Mucosa of stomach (tissue), 1 donor: Measurements from ENCODE around the gene ZNF236.

ENCODE experiments used
- H3K27me3 ChIP-seq: one replicate; pipeline ENCODE4 v1.7.0; 2013; ENCODE audit warnings: mild to moderate bottlenecking, low read length; ENCODE audit not compliant: control insufficient read depth, insufficient read depth
- H3K36me3 ChIP-seq: one replicate; pipeline ENCODE4 v1.7.0; 2013; ENCODE audit warnings: low read length; ENCODE audit not compliant: control insufficient read depth, insufficient read depth
- H3K4me1 ChIP-seq: one replicate; pipeline ENCODE4 v1.7.0; 2013; ENCODE audit warnings: mild to moderate bottlenecking, low read length; ENCODE audit not compliant: control insufficient read depth, insufficient read depth
- H3K4me3 ChIP-seq: one replicate; pipeline ENCODE4 v1.7.0; 2013; ENCODE audit warnings: low read length
- H3K9ac ChIP-seq: one replicate; pipeline ENCODE4 v1.7.0; 2013; ENCODE audit warnings: mild to moderate bottlenecking, low read length, moderate library complexity
- H3K9me3 ChIP-seq: one replicate; pipeline ENCODE4 v1.7.0; 2013; ENCODE audit warnings: mild to moderate bottlenecking, low read length, moderate library complexity; ENCODE audit not compliant: control insufficient read depth
- donor health status: Pancreatic carcinoma.

The ZNF236 gene

DNA sequence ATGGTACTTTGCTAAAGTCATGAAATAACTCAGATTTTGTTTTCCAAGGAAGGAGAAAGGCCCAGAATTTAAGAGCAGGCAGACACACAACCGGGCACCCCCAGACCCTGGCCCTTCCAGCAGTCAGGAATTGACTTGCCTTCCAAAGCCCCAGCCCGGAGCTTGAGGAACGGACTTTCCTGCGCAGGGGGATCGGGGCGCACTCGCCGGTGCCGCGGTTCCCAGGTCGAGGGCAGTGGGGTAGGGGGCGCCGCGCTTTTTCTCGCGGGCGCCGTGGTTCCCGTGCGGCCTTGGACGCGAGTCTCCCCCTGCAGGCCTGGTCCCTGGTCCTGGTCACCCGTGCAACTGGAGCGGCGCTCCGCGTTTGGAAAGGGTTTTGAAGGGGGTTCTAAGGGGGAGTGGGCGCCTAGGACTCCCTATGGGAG lies 1.2 kb downstream of the ZNF236 start:
- Histone ChIP-seq H3K27me3 (no peaks in the 10 kb centered on the region), H3K9me3 (no peaks in the 10 kb centered on the region), H3K9ac (peak overlapping the region; percentile 69), H3K36me3 (no peaks in the 10 kb centered on the region), H3K4me3 (peak overlapping the region; percentile 18), H3K4me1 (peaks cover 25% of the 10 kb centered on the region)

DNA sequence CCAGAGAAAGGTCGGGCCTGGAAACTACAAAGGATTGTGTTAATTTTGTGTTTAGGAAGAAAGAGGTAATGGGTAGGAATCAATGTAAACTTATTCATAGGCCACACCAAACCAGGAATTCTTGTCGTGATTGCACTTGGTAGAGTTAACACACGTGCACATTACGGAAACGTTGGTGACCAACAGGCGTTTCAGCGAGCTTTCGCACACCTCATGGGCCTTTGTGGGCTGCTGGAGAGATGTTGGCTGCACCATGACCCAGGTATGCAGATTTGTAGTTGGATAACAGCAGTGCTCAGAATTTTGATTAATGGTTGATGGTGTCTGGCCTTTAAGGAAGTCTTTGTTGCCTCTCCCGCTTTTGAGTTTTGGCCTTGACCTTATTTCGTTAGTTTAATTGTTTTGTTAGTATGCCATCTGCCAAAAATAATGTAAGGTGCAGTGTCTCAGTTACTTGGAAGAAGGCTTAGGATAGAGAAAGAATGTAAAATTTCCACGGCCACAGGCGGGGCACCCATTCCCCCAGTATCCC lies 1.9 kb downstream of the ZNF236 start:
- Histone ChIP-seq H3K9me3 (no peaks in the 10 kb centered on the region), H3K4me1 (peaks cover 25% of the 10 kb centered on the region), H3K4me3 (no peak overlapping the region), H3K27me3 (no peaks in the 10 kb centered on the region), H3K9ac (peak overlapping the region; percentile 69), H3K36me3 (no peaks in the 10 kb centered on the region)

DNA sequence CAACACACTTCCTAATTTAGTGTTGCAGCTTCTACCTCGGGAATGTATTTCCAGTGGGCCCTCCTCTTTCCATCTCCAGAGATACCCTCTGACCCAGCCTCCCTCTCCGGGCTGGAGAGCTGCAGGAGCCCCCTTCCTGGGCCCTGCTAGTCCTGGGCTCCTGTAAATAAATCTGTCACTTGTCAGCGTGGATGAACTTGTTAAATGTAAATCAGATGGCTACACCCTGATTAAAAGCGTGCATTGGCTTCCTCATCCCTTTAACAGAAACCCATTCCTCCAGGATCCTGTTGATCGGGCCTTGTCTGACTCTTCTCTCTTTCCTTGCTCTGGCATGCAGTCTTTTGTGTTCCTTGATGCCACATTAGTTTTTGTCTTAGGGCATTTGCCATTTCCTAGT lies 2.4 kb downstream of the ZNF236 start:
- Histone ChIP-seq H3K4me3 (no peak overlapping the region), H3K36me3 (no peaks in the 10 kb centered on the region), H3K9ac (peak overlapping the region; percentile 23), H3K9me3 (no peaks in the 10 kb centered on the region), H3K4me1 (peaks cover 25% of the 10 kb centered on the region), H3K27me3 (no peaks in the 10 kb centered on the region)

DNA sequence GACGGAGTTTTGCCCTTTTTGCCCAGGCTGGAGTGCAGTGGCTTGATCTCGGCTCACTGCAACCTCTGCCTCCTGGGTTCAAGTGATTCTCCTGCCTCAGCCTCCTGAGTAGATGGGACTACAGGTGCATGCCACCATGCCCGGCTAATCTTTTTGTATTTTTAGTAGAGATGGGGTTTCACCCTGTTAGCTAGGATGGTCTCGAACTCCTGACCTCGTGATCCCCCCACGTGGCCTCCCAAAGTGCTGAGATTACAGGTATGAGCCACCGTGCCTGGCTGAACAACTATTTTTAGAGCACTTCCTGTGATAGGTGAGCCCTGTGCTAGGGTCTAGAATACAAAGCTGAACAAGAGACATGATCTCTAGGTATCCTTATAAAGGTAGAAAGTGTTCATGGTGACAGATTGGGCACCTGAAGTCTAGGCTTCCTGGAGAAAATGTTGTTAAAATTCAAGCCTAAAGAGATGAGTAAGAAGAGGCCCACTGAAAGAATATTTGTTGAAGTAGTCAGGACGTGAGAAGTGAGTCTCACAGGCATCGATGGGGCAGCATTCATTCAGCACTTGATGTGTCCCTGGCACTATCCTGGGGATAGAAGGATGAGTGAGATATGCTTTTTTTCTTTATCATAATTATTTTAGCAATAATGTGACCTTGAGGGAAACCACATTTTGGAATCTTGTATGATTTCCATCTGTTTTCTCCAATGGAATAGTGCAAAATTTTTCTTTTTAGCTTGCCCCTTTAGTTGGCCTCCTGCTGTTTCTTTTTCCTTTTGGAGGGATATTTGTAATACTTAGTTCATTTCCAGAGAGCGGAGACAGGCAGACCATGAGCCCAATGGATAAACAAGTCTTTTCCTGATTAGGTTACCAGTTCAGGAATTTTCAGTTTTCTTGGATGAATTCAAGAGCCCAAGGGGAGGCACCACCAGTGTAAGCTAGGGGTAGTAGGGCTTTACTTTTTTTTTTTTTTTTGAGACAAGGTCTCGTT lies 5.1 kb downstream of the ZNF236 start:
- H3K27me3 ChIP-seq, result no peaks in the 10 kb centered on the region
- H3K9me3 ChIP-seq, result no peaks in the 10 kb centered on the region
- peaks cover 20% of the 10 kb centered on the region for H3K4me1 ChIP-seq
- no peak overlapping the region for H3K9ac ChIP-seq
- no peak overlapping the region for H3K4me3 ChIP-seq
- H3K36me3 ChIP-seq, result no peaks in the 10 kb centered on the region

DNA sequence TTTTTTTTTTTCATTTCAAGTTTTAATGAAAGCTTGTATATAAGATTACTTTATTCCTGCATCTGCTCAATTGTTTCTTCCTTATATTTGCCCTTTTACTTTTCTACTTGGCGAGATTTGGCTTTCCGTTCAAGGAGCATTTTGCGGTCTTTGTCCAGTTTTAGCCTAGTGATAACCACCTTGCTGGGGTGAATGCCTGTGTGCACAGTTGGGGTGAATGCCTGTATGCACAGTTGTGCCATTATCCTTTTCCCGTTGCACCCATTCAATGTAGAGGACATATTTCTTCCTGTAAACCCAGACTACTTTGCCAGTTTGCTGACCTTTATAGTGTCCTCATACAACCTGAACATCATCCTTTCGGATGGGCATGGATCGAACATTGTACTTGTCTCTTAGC lies 12.0 kb downstream of the ZNF236 start:
- H3K9ac ChIP-seq, result no peak overlapping the region
- no peaks in the 10 kb centered on the region for H3K36me3 ChIP-seq
- peaks cover 25% of the 10 kb centered on the region for H3K4me1 ChIP-seq
- H3K27me3 ChIP-seq, result no peaks in the 10 kb centered on the region
- no peak overlapping the region for H3K4me3 ChIP-seq
- H3K9me3 ChIP-seq, result no peaks in the 10 kb centered on the region

DNA sequence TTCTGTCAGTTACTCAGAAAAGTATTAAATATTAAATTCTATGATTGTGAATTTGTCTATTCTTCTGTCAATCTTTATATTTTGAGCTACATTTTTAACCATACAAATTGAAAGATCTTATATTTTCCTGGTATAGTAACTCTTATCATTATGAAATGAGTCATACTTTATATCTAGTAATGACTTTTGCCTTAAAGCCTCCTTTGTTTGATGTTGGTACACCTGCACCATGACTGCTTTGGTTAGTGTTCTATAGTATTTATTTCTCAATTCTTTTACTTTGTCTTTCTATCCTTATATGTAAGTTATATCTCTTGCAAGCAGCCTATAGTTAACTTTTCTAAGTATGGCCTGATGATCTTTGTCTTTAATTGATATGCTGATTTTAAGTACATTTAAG lies 13.0 kb downstream of the ZNF236 start:
- Histone ChIP-seq H3K36me3 (no peaks in the 10 kb centered on the region), H3K4me3 (no peak overlapping the region), H3K4me1 (peaks cover 30% of the 10 kb centered on the region), H3K27me3 (no peaks in the 10 kb centered on the region), H3K9ac (no peak overlapping the region), H3K9me3 (no peaks in the 10 kb centered on the region)

DNA sequence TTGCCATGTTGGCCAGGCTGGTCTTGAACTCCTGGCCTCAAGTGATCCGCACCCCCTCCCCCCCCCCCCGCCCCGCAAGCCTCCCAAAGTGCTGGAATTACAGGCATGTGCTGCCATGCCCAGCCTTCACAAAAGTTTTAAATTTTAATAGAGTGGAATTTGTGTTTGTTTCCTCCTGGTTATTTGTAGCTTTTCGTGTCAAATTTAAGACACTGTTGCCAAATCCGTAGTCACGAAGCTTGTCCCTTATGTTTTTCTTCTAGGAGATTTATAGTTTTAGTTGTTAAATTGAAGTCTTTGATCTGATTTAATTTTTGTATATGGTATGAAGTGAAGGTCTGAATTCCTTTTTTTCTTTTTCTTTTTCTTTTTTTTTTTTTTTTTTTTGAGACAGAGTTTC lies 14.7 kb downstream of the ZNF236 start:
- Histone ChIP-seq H3K9ac (no peak overlapping the region), H3K27me3 (no peaks in the 10 kb centered on the region), H3K36me3 (no peaks in the 10 kb centered on the region), H3K4me3 (no peak overlapping the region), H3K4me1 (peaks cover 38% of the 10 kb centered on the region), H3K9me3 (no peaks in the 10 kb centered on the region)

DNA sequence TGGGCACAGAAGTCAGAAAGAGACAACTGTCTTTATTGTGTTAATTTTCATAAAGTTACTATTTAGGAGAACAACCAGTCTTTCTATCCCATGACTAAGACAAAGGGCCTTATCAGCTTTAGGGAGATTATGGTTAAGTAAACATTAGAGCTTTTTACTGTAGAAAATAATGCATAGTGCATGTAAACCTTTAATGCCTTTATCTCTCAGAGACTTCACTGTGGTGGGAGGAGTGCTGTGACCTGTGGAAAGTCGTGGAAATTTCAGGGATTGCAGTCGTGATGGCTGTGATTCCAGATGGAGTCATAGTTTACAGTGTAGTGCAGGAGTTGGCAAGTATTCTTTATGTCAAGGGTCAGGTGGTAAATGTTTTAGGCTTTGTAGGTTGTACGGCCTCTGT lies 15.8 kb downstream of the ZNF236 start:
- Histone ChIP-seq H3K36me3 (no peaks in the 10 kb centered on the region), H3K9me3 (no peaks in the 10 kb centered on the region), H3K27me3 (no peaks in the 10 kb centered on the region), H3K4me1 (peaks cover 43% of the 10 kb centered on the region), H3K4me3 (no peak overlapping the region), H3K9ac (no peak overlapping the region)

DNA sequence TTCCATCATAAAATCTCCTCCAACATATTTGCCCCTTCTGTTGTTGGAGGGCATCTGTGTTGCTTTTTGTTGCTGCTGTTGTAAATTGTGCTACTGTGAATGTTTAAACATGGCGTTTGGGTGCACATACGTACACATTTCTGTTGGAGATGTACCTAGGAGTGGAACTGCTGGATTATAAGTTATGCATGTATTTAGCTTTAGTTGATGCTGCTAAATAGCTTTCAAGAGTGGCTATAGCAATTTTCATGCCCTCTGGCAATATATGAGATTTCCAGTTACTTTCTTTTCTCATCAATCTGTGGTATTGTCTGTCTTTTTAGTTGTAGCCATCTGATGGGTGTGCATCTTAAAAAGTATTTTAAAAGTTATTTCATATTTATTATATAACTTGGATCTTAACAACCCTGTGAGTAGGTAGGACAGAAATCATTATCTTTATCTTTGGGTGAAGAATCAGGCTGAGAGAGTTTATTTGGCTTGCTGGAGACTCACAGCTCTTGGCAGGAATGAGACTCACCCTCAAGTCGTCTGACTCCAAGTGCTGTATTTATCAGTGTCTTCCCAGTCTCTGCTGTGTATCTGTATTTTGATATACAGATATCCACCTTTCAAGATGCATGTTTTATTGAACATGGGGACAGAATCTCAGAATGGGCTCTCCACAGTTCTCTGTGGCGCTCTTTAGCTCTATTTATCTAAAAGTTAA lies 16.9 kb downstream of the ZNF236 start:
- H3K36me3 ChIP-seq, result no peaks in the 10 kb centered on the region
- H3K27me3 ChIP-seq, result no peaks in the 10 kb centered on the region
- no peak overlapping the region for H3K4me3 ChIP-seq
- H3K4me1 ChIP-seq, result peaks cover 49% of the 10 kb centered on the region
- no peak overlapping the region for H3K9ac ChIP-seq
- H3K9me3 ChIP-seq, result no peaks in the 10 kb centered on the region

DNA sequence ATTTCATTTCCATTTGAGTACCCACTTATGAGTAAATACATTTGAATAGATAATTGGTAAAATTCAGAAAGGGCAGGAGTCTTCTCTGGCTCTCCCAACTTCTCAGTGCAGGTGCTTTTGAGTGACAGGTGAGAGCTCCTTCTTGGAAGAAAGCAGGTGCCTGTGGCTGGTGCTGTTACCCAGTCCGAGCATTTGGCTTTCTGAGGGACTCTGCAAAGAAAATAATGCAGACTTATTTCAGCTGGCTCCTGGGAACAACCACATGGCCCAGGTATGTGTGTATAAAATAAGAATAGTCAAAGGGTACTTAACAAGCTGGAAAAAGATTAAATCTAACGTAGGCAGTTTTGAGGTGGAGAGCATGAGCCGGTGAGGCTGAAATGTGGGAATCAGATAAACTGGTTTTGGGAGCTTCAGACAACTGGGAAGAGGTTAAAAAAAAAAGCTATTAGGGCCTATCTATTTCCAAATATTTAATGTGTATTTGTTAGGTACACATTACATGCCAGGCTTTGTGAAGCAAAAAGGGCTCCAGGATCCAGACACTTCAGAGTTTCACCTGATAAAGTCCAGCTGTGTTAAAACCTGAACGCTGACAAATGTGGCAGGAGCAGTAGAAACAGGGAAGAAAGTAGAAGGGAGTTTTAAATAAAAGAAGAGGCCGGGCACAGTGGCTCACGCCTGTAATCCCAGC lies 20.6 kb downstream of the ZNF236 start:
- Histone ChIP-seq H3K9me3 (no peaks in the 10 kb centered on the region), H3K9ac (peak overlapping the region; percentile 31), H3K27me3 (no peaks in the 10 kb centered on the region), H3K36me3 (no peaks in the 10 kb centered on the region), H3K4me3 (no peak overlapping the region), H3K4me1 (peaks cover 49% of the 10 kb centered on the region)

DNA sequence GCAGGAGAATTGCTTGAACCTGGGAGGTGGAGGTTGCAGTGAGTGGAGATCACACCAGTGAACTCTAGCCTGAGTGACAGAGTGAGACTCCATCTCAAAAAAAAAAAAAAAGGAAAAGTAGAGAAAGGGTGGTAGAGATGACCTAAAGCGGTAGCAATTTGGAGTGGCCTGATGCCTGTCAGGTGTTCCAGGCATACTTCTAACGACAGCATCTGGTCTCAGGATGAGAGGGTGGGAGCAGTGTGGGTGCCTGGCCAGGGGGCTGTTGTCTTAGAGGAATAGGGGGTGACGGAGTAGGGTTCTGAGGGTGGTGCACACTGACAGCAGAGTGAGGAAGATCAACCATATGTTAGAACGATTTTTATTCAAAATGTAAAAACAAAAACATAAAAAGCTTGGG lies 21.8 kb downstream of the ZNF236 start:
- no peaks in the 10 kb centered on the region for H3K36me3 ChIP-seq
- H3K9me3 ChIP-seq, result no peaks in the 10 kb centered on the region
- no peak overlapping the region for H3K9ac ChIP-seq
- H3K4me3 ChIP-seq, result no peak overlapping the region
- H3K27me3 ChIP-seq, result no peaks in the 10 kb centered on the region
- H3K4me1 ChIP-seq, result peaks cover 39% of the 10 kb centered on the region
